Left lobe of liver (tissue), 2 donors: ENCODE data around the gene CLIP4. TPM values are rescaled to one million over a fixed set of nuclear protein-coding genes. Genes with fewer than 3 reads are reported as not detected.
A peak's percentile ranks its signal among the peaks of the same experiment; 100 is the strongest.
"Not testable (repeated sequence)": the region's sequence is repeated elsewhere in the genome, so short reads cannot be mapped to it uniquely, and the experiment has no call there.

Source experiments
- ATAC-seq: fragments of 200-7000 bp; cut with Tn5 transposase; one replicate; pipeline ENCODE4 v1.9.1; 2020; ENCODE audit warnings: mild to moderate bottlenecking, moderate library complexity
- DNase-seq: peaks from one replicate; pipeline ENCODE4 v3.0.0-alpha.2; 2020; ENCODE audit warnings: low spot score
- total RNA-seq: library from RNA; stranded (reverse); gene quantifications from one replicate; pipeline ENCODE4 v1.2.1, GENCODE V29; 2021
- donor health status: DM: no; HTN: no; CAD: no; lungs with moderate emphysema.
- donor health status: DM: no; HTN: yes; CAD: no.

CLIP4 gene
- total RNA-seq: 3.8 TPM

- ATAC-seq (peak; percentile 74), DNase-seq (peak; percentile 49)
Measured at GRCh38 chr2:29114946-29115609, at the start of gene CLIP4. CLIP4 (plus strand) TSS chr2:29115415; CDS start chr2:29121389, 5,974 bp downstream.

GRCh38 chr2:29066271-29066860 lies 48.8 kb upstream of the CLIP4 start:
- no peak for DNase-seq
- ATAC-seq: peak; percentile 51

GRCh38 chr2:29066997-29067605 lies 48.1 kb upstream of the CLIP4 start:
- DNase-seq (no peak), ATAC-seq (no peak)

GRCh38 chr2:29068513-29068912 lies 46.7 kb upstream of the CLIP4 start:
- no peak for DNase-seq
- ATAC-seq: no peak

GRCh38 chr2:29070526-29070925 lies 44.7 kb upstream of the CLIP4 start:
- peak; percentile 24 for DNase-seq
- no peak for ATAC-seq

- ATAC-seq: no peak
- DNase-seq: peak; percentile 34
Measured at GRCh38 chr2:29071032-29071975, 43.9 kb upstream of the CLIP4 start.

- ATAC-seq (no peak), DNase-seq (peak; percentile 28)
Measured at GRCh38 chr2:29072251-29072650, 43.0 kb upstream of the CLIP4 start.

- ATAC-seq: no peak
- DNase-seq: no peak
Measured at GRCh38 chr2:29072971-29073725, 42.1 kb upstream of the CLIP4 start.

- no peak for ATAC-seq
- no peak for DNase-seq
Measured at GRCh38 chr2:29073933-29074332, 41.3 kb upstream of the CLIP4 start.

- no peak for ATAC-seq
- DNase-seq: no peak
Measured at GRCh38 chr2:29074411-29074810, 40.8 kb upstream of the CLIP4 start, which contains the start of gene PCARE. PCARE (minus strand) TSS chr2:29074523; CDS start chr2:29074261, 262 bp downstream.

GRCh38 chr2:29075894-29076705 lies 39.1 kb upstream of the CLIP4 start:
- no peak for ATAC-seq
- no peak for DNase-seq

GRCh38 chr2:29079887-29080286 lies 35.3 kb upstream of the CLIP4 start:
- ATAC-seq (no peak), DNase-seq (no peak)

GRCh38 chr2:29080886-29081743 lies 34.1 kb upstream of the CLIP4 start:
- no peak for ATAC-seq
- no peak for DNase-seq

GRCh38 chr2:29082804-29083495 lies 32.3 kb upstream of the CLIP4 start:
- no peak for ATAC-seq
- DNase-seq: no peak

GRCh38 chr2:29084554-29084953 lies 30.7 kb upstream of the CLIP4 start:
- DNase-seq (no peak), ATAC-seq (no peak)

GRCh38 chr2:29090311-29090710 lies 24.9 kb upstream of the CLIP4 start:
- not testable (repeated sequence) for DNase-seq, ATAC-seq

- DNase-seq (no peak), ATAC-seq (peak; percentile 24)
Measured at GRCh38 chr2:29096969-29097368, 18.2 kb upstream of the CLIP4 start.

GRCh38 chr2:29097569-29097968 lies 17.6 kb upstream of the CLIP4 start:
- ATAC-seq: no peak
- DNase-seq: no peak
